Neuronal stem cell (in vitro differentiated cells): ENCODE measurements around the gene SLC9A6.

Source experiments
- DNase-seq: peaks from one replicate; pipeline ENCODE4 v3.0.0-alpha.2; 2013; ENCODE audit warnings: low spot score
- H2AFZ ChIP-seq: one replicate; pipeline ENCODE4 v1.6.1; 2013; ENCODE audit warnings: mild to moderate bottlenecking, low read length, inconsistent platforms
- H2AK5ac ChIP-seq: 2 replicates; pipeline ENCODE4 v1.6.1; 2013; ENCODE audit warnings: low read depth, mild to moderate bottlenecking, inconsistent platforms, low read length, moderate library complexity, mixed read lengths
- H2BK120ac ChIP-seq: 2 replicates; pipeline ENCODE4 v1.6.1; 2013; ENCODE audit warnings: low read depth, mild to moderate bottlenecking, inconsistent platforms, low read length, moderate library complexity, mixed read lengths
- H2BK12ac ChIP-seq: one replicate; pipeline ENCODE4 v1.6.1; 2013; ENCODE audit warnings: low read length, inconsistent platforms
- H2BK15ac ChIP-seq: 2 replicates; pipeline ENCODE4 v1.6.1; 2013; ENCODE audit warnings: mild to moderate bottlenecking, low read length, inconsistent platforms, mixed read lengths
- H2BK5ac ChIP-seq: one replicate; pipeline ENCODE4 v1.6.1; 2013; ENCODE audit warnings: inconsistent platforms, mild to moderate bottlenecking, low read length, moderate library complexity
- H3K14ac ChIP-seq: one replicate; pipeline ENCODE4 v1.6.1; 2013; ENCODE audit warnings: low read length, inconsistent platforms
- H3K18ac ChIP-seq: 2 replicates; pipeline ENCODE4 v1.6.1; 2013; ENCODE audit warnings: low read length, inconsistent platforms
- H3K23ac ChIP-seq: 2 replicates; pipeline ENCODE4 v1.6.1; 2013; ENCODE audit warnings: low read depth, mild to moderate bottlenecking, mixed read lengths, low read length, inconsistent platforms; ENCODE audit not compliant: poor library complexity
- H3K27ac ChIP-seq: replicated peaks from 3 replicates; pipeline ENCODE4 v1.5.1; 2013; ENCODE audit warnings: low read length, inconsistent platforms
- H3K27me3 ChIP-seq, 3 experiments: 2 replicates each; pipeline ENCODE4 v1.6.1; 2013; ENCODE audit warnings: low read length in 3 of 3, mild to moderate bottlenecking in 2 of 3, inconsistent platforms in 1 of 3, low read depth in 1 of 3, mixed read lengths in 1 of 3, moderate library complexity in 1 of 3; ENCODE audit not compliant: control insufficient read depth in 3 of 3, insufficient read depth in 3 of 3
- H3K36me3 ChIP-seq, 2 donors: replicated peaks in 1 of 2; 2 replicates each; pipeline ENCODE4 v1.6.1; 2013; ENCODE audit warnings: low read length in 2 of 2; ENCODE audit not compliant: control insufficient read depth in 2 of 2, insufficient read depth in 2 of 2
- H3K4ac ChIP-seq: 2 replicates; pipeline ENCODE4 v1.6.1; 2013; ENCODE audit warnings: inconsistent platforms, mild to moderate bottlenecking, low read length, moderate library complexity
- H3K4me1 ChIP-seq, 2 donors: 1 replicate in 1 of 2; 2 replicates in 1 of 2; pipeline ENCODE4 v1.6.1; 2013; ENCODE audit warnings: low read length in 2 of 2, low read depth in 1 of 2; ENCODE audit not compliant: control insufficient read depth in 2 of 2, insufficient read depth in 1 of 2
- H3K4me2 ChIP-seq: one replicate; pipeline ENCODE4 v1.6.1; 2013; ENCODE audit warnings: mild to moderate bottlenecking, low read length, inconsistent platforms; ENCODE audit not compliant: insufficient read depth, poor library complexity, severe bottlenecking
- H3K4me3 ChIP-seq, 2 donors: 2 replicates each; pipeline ENCODE4 v1.5.1; 2013; ENCODE audit warnings: low read length in 2 of 2, mild to moderate bottlenecking in 2 of 2, inconsistent platforms in 1 of 2, moderate library complexity in 1 of 2
- H3K79me1 ChIP-seq: one replicate; pipeline ENCODE4 v1.6.1; 2013; ENCODE audit warnings: low read depth, mild to moderate bottlenecking, inconsistent platforms, low read length, moderate library complexity
- H3K9ac ChIP-seq: one replicate; pipeline ENCODE4 v1.6.1; 2013; ENCODE audit warnings: mild to moderate bottlenecking, low read depth, low read length, inconsistent platforms; ENCODE audit not compliant: poor library complexity
- H3K9me3 ChIP-seq, 2 donors: replicated peaks in 1 of 2; 2 replicates each; pipeline versions ENCODE3 to v1.6.1; 2013; ENCODE audit warnings: low read length in 2 of 2, mild to moderate bottlenecking in 2 of 2, inconsistent platforms in 1 of 2, low read depth in 1 of 2, mixed read lengths in 1 of 2, moderate library complexity in 1 of 2; ENCODE audit not compliant: control insufficient read depth in 2 of 2, insufficient read depth in 1 of 2
- H4K8ac ChIP-seq: one replicate; pipeline ENCODE4 v1.6.1; 2013; ENCODE audit warnings: low read depth, mild to moderate bottlenecking, inconsistent platforms, low read length, moderate library complexity
- H4K91ac ChIP-seq: one replicate; pipeline ENCODE4 v1.6.1; 2013; ENCODE audit warnings: low read length, low read depth, mild to moderate bottlenecking, inconsistent platforms; ENCODE audit not compliant: poor library complexity
- WGBS, 2 donors: extraction: QIAGEN DNeasy Blood & Tissue Kit; methylation state at CpG; one replicate each; pipeline ENCODE4 v1.1.7; 2013; ENCODE audit warnings: missing lambda C conversion rate in 2 of 2, mixed read lengths in 1 of 2; ENCODE audit not compliant: insufficient read length in 2 of 2, insufficient replicate concordance in 1 of 2; ENCODE audit errors: extremely low coverage in 2 of 2; 5-methylcytosine and 5-hydroxymethylcytosine counted together

SLC9A6 gene

DNA sequence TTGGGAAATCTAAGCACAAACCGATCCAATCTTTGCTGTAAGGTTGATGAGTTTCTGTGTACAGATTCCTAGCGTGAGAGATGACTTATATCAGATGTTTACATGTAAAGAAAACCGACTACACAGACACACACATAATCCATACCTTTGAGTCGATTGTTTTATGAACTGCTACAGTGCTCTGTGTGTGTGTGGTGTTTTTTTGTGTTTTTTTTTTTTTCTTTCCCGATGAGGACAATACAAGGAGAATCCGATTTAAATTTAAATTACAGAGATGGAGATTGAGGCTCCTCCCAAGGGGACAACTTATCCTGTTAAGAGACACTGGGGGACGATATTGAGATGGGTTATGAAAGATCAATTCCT, 461 bp upstream of the SLC9A6 start:
- H2BK12ac ChIP-seq, result no peak overlapping the region
- H3K18ac ChIP-seq, result no peak overlapping the region
- H3K36me3 ChIP-seq, result no peaks in the 10 kb centered on the region
- no peak overlapping the region for H2BK5ac ChIP-seq
- no peaks in the 10 kb centered on the region for H3K27me3 ChIP-seq
- WGBS, 2 donors, result no CpG with 5 or more reads among the region's 7 CpGs
- H3K9ac ChIP-seq, result no peak overlapping the region
- no peak for DNase-seq
- H3K23ac ChIP-seq, result no peak overlapping the region
- peak overlapping the region; percentile 76 to 92 for H3K4me3 ChIP-seq
- no peak overlapping the region for H2BK120ac ChIP-seq
- H3K9me3 ChIP-seq, result no peaks in the 10 kb centered on the region
- peak overlapping the region; percentile 36 for H3K27ac ChIP-seq
- H2BK15ac ChIP-seq, result no peak overlapping the region
- peak overlapping the region; percentile 43 for H3K4me2 ChIP-seq
- no peak overlapping the region for H3K14ac ChIP-seq
- no peak overlapping the region for H4K8ac ChIP-seq
- H3K79me1 ChIP-seq, result no peaks in the 10 kb centered on the region
- H3K4ac ChIP-seq, result no peak overlapping the region
- no peak overlapping the region for H4K91ac ChIP-seq
- no peaks in the 10 kb centered on the region for H3K4me1 ChIP-seq
- peak overlapping the region; percentile 89 for H2AFZ ChIP-seq
- no peak overlapping the region for H2AK5ac ChIP-seq

GRCh38 chrX:135985973-135986310, 707 bp downstream of the SLC9A6 start:
- WGBS, 2 donors, result no CpG with 5 or more reads among the region's 15 CpGs
- Histone ChIP-seq H3K27ac (no peak overlapping the region), H3K27me3 (no peaks in the 10 kb centered on the region), H3K4me3 (peak overlapping the region; percentile 92 to 99), H2BK5ac (no peak overlapping the region), H3K23ac (no peak overlapping the region), H3K4ac (no peak overlapping the region), H3K9me3 (no peaks in the 10 kb centered on the region), H4K91ac (no peak overlapping the region), H3K18ac (peak overlapping the region; percentile 90), H3K14ac (no peak overlapping the region), H3K36me3 (no peaks in the 10 kb centered on the region), H4K8ac (no peak overlapping the region), H2BK15ac (no peak overlapping the region), H2AFZ (peak overlapping the region; percentile 89), H3K9ac (peak overlapping the region; percentile 84), H3K79me1 (no peaks in the 10 kb centered on the region), H2BK12ac (no peak overlapping the region), H2AK5ac (no peak overlapping the region), H3K4me1 (no peaks in the 10 kb centered on the region), H3K4me2 (peak overlapping the region; percentile 48), H2BK120ac (no peak overlapping the region)
- DNase-seq, result no peak

- Histone ChIP-seq H2BK120ac (no peak overlapping the region), H3K4me2 (no peak overlapping the region), H3K4ac (no peak overlapping the region), H4K91ac (no peak overlapping the region), H3K9me3 (no peaks in the 10 kb centered on the region), H3K14ac (no peak overlapping the region), H2BK15ac (no peak overlapping the region), H3K79me1 (no peaks in the 10 kb centered on the region), H3K4me1 (no peaks in the 10 kb centered on the region), H2BK5ac (no peak overlapping the region), H3K9ac (no peak overlapping the region), H2BK12ac (no peak overlapping the region), H4K8ac (no peak overlapping the region), H3K27ac (no peak overlapping the region), H3K4me3 (no peak overlapping the region), H3K18ac (no peak overlapping the region), H3K23ac (no peak overlapping the region), H2AFZ (no peak overlapping the region), H3K27me3 (no peaks in the 10 kb centered on the region), H3K36me3 (no peaks in the 10 kb centered on the region), H2AK5ac (no peak overlapping the region)
- WGBS, 2 donors, result no CpG with 5 or more reads among the region's 4 CpGs
- no peak for DNase-seq
Measured at GRCh38 chrX:135988245-135988644, 3.0 kb downstream of the SLC9A6 start.

DNA sequence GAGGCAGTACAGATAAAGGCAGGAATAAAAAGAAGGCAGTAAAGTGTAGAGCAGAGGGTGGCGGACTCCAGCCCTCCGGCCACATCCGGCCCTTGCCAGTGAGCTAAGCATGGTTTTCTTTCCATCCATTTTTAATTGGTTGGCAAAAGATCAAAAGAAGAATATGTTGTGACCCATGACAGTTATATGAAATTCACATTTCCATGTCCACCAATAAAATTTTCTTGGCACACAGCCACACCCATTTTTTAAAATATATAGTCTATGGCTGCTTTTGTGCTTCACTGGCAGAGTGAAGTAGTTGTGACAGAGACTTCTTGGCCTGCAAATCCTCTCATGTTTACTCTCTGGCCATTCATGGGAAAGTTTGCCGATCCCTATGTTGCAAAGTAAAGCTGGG, 29.8 kb downstream of the SLC9A6 start:
- Histone ChIP-seq H3K4me3 (no peak overlapping the region), H3K4ac (no peak overlapping the region), H3K4me2 (no peak overlapping the region), H3K9ac (no peak overlapping the region), H4K8ac (no peak overlapping the region), H3K14ac (no peak overlapping the region), H2BK15ac (no peak overlapping the region), H3K27me3 (no peaks in the 10 kb centered on the region), H3K23ac (no peak overlapping the region), H2BK120ac (no peak overlapping the region), H3K36me3 (peaks cover 0 to 20% of the 10 kb centered on the region in 2 donors), H3K27ac (no peak overlapping the region), H3K79me1 (no peaks in the 10 kb centered on the region), H2BK12ac (no peak overlapping the region), H2BK5ac (no peak overlapping the region), H4K91ac (no peak overlapping the region), H3K4me1 (no peaks in the 10 kb centered on the region), H2AFZ (no peak overlapping the region), H3K18ac (no peak overlapping the region), H3K9me3 (no peaks in the 10 kb centered on the region), H2AK5ac (no peak overlapping the region)
- DNase-seq, result no peak
- no CpG with 5 or more reads among the region's 4 CpGs for WGBS, 2 donors
